ENCODE measurements around the gene TRIM9. TPM values are rescaled to one million over a fixed set of nuclear protein-coding genes. Genes with fewer than 3 reads are reported as not detected.

Gene TRIM9
- total RNA-seq, 1 donor from 2014 or later: 1.0 TPM

GRCh38 chr14:51119411-51120051 lies 24.6 kb upstream of the TRIM9 start:
- Histone ChIP-seq H3K4me1 (ENCODE audit: control insufficient read depth in 3 of 3, insufficient read depth in 3 of 3, low read length in 3 of 3) (no peaks in the 10 kb centered on the region), H3K27me3 (ENCODE audit: control insufficient read depth in 3 of 3, insufficient read depth in 3 of 3, low read length in 3 of 3) (no peaks in the 10 kb centered on the region), H3K36me3 (ENCODE audit: control insufficient read depth in 3 of 3, insufficient read depth in 3 of 3, low read length in 3 of 3) (no peaks in the 10 kb centered on the region), H3K9me3 (ENCODE audit: control insufficient read depth in 3 of 3, low read length in 3 of 3) (no peaks in the 10 kb centered on the region), H3K27ac (ENCODE audit: low read depth, low read length) (no peak overlapping the region), H3K4me3 (ENCODE audit: low read length in 3 of 3) (no peak overlapping the region), H3K9ac (ENCODE audit: low read depth in 1 of 3, low read length in 3 of 3) (no peak overlapping the region)

GRCh38 chr14:51118993-51119392 lies 24.1 kb upstream of the TRIM9 start:
- Histone ChIP-seq H3K27me3 (ENCODE audit: control insufficient read depth in 3 of 3, insufficient read depth in 3 of 3, low read length in 3 of 3) (no peaks in the 10 kb centered on the region), H3K4me3 (ENCODE audit: low read length in 3 of 3) (no peak overlapping the region), H3K9ac (ENCODE audit: low read depth in 1 of 3, low read length in 3 of 3) (no peak overlapping the region), H3K4me1 (ENCODE audit: control insufficient read depth in 3 of 3, insufficient read depth in 3 of 3, low read length in 3 of 3) (no peaks in the 10 kb centered on the region), H3K9me3 (ENCODE audit: control insufficient read depth in 3 of 3, low read length in 3 of 3) (no peaks in the 10 kb centered on the region), H3K36me3 (ENCODE audit: control insufficient read depth in 3 of 3, insufficient read depth in 3 of 3, low read length in 3 of 3) (no peaks in the 10 kb centered on the region), H3K27ac (ENCODE audit: low read depth, low read length) (no peak overlapping the region)

GRCh38 chr14:51117593-51117992 lies 22.7 kb upstream of the TRIM9 start:
- H3K9ac ChIP-seq (ENCODE audit: low read depth in 1 of 3, low read length in 3 of 3): no peak overlapping the region
- no peaks in the 10 kb centered on the region for H3K27me3 ChIP-seq (ENCODE audit: control insufficient read depth in 3 of 3, insufficient read depth in 3 of 3, low read length in 3 of 3)
- H3K36me3 ChIP-seq (ENCODE audit: control insufficient read depth in 3 of 3, insufficient read depth in 3 of 3, low read length in 3 of 3): no peaks in the 10 kb centered on the region
- H3K4me1 ChIP-seq (ENCODE audit: control insufficient read depth in 3 of 3, insufficient read depth in 3 of 3, low read length in 3 of 3): no peaks in the 10 kb centered on the region
- no peak overlapping the region for H3K4me3 ChIP-seq (ENCODE audit: low read length in 3 of 3)
- no peaks in the 10 kb centered on the region for H3K9me3 ChIP-seq (ENCODE audit: control insufficient read depth in 3 of 3, low read length in 3 of 3)
- no peak overlapping the region for H3K27ac ChIP-seq (ENCODE audit: low read depth, low read length)

- H3K4me1 ChIP-seq (ENCODE audit: control insufficient read depth in 3 of 3, insufficient read depth in 3 of 3, low read length in 3 of 3): no peaks in the 10 kb centered on the region
- H3K9me3 ChIP-seq (ENCODE audit: control insufficient read depth in 3 of 3, low read length in 3 of 3): no peaks in the 10 kb centered on the region
- H3K36me3 ChIP-seq (ENCODE audit: control insufficient read depth in 3 of 3, insufficient read depth in 3 of 3, low read length in 3 of 3): no peaks in the 10 kb centered on the region
- no peak overlapping the region for H3K9ac ChIP-seq (ENCODE audit: low read depth in 1 of 3, low read length in 3 of 3)
- H3K27me3 ChIP-seq (ENCODE audit: control insufficient read depth in 3 of 3, insufficient read depth in 3 of 3, low read length in 3 of 3): no peaks in the 10 kb centered on the region
- H3K4me3 ChIP-seq (ENCODE audit: low read length in 3 of 3): no peak overlapping the region
- no peak overlapping the region for H3K27ac ChIP-seq (ENCODE audit: low read depth, low read length)
Measured at GRCh38 chr14:51116682-51117081, 21.8 kb upstream of the TRIM9 start.

GRCh38 chr14:51109651-51110050 lies 14.7 kb upstream of the TRIM9 start:
- no peak overlapping the region for H3K4me3 ChIP-seq (ENCODE audit: low read length in 3 of 3)
- no peak overlapping the region for H3K9ac ChIP-seq (ENCODE audit: low read depth in 1 of 3, low read length in 3 of 3)
- no peaks in the 10 kb centered on the region for H3K9me3 ChIP-seq (ENCODE audit: control insufficient read depth in 3 of 3, low read length in 3 of 3)
- no peaks in the 10 kb centered on the region for H3K27me3 ChIP-seq (ENCODE audit: control insufficient read depth in 3 of 3, insufficient read depth in 3 of 3, low read length in 3 of 3)
- no peaks in the 10 kb centered on the region for H3K4me1 ChIP-seq (ENCODE audit: control insufficient read depth in 3 of 3, insufficient read depth in 3 of 3, low read length in 3 of 3)
- no peaks in the 10 kb centered on the region for H3K36me3 ChIP-seq (ENCODE audit: control insufficient read depth in 3 of 3, insufficient read depth in 3 of 3, low read length in 3 of 3)
- H3K27ac ChIP-seq (ENCODE audit: low read depth, low read length): no peak overlapping the region

GRCh38 chr14:51107801-51108200 lies 12.9 kb upstream of the TRIM9 start:
- Histone ChIP-seq H3K4me1 (ENCODE audit: control insufficient read depth in 3 of 3, insufficient read depth in 3 of 3, low read length in 3 of 3) (no peaks in the 10 kb centered on the region), H3K9me3 (ENCODE audit: control insufficient read depth in 3 of 3, low read length in 3 of 3) (no peaks in the 10 kb centered on the region), H3K27me3 (ENCODE audit: control insufficient read depth in 3 of 3, insufficient read depth in 3 of 3, low read length in 3 of 3) (no peaks in the 10 kb centered on the region), H3K4me3 (ENCODE audit: low read length in 3 of 3) (no peak overlapping the region), H3K36me3 (ENCODE audit: control insufficient read depth in 3 of 3, insufficient read depth in 3 of 3, low read length in 3 of 3) (no peaks in the 10 kb centered on the region), H3K9ac (ENCODE audit: low read depth in 1 of 3, low read length in 3 of 3) (no peak overlapping the region), H3K27ac (ENCODE audit: low read depth, low read length) (no peak overlapping the region)

- Histone ChIP-seq H3K9me3 (ENCODE audit: control insufficient read depth in 3 of 3, low read length in 3 of 3) (no peaks in the 10 kb centered on the region), H3K27me3 (ENCODE audit: control insufficient read depth in 3 of 3, insufficient read depth in 3 of 3, low read length in 3 of 3) (no peaks in the 10 kb centered on the region), H3K36me3 (ENCODE audit: control insufficient read depth in 3 of 3, insufficient read depth in 3 of 3, low read length in 3 of 3) (no peaks in the 10 kb centered on the region), H3K4me3 (ENCODE audit: low read length in 3 of 3) (no peak overlapping the region), H3K4me1 (ENCODE audit: control insufficient read depth in 3 of 3, insufficient read depth in 3 of 3, low read length in 3 of 3) (no peaks in the 10 kb centered on the region), H3K9ac (ENCODE audit: low read depth in 1 of 3, low read length in 3 of 3) (no peak overlapping the region), H3K27ac (ENCODE audit: low read depth, low read length) (no peak overlapping the region)
Measured at GRCh38 chr14:51104467-51104866, 9.6 kb upstream of the TRIM9 start.

- no peak overlapping the region for H3K9ac ChIP-seq (ENCODE audit: low read depth in 1 of 3, low read length in 3 of 3)
- H3K36me3 ChIP-seq (ENCODE audit: control insufficient read depth in 3 of 3, insufficient read depth in 3 of 3, low read length in 3 of 3): no peaks in the 10 kb centered on the region
- no peak overlapping the region for H3K27ac ChIP-seq (ENCODE audit: low read depth, low read length)
- H3K9me3 ChIP-seq (ENCODE audit: control insufficient read depth in 3 of 3, low read length in 3 of 3): no peaks in the 10 kb centered on the region
- H3K4me3 ChIP-seq (ENCODE audit: low read length in 3 of 3): no peak overlapping the region
- H3K4me1 ChIP-seq (ENCODE audit: control insufficient read depth in 3 of 3, insufficient read depth in 3 of 3, low read length in 3 of 3): peaks cover 22 to 26% (median 23%) of the 10 kb centered on the region in 3 donors
- peaks cover 19 to 22% (median 21%) of the 10 kb centered on the region in 3 donors for H3K27me3 ChIP-seq (ENCODE audit: control insufficient read depth in 3 of 3, insufficient read depth in 3 of 3, low read length in 3 of 3)
Measured at GRCh38 chr14:51097287-51097686, 2.4 kb upstream of the TRIM9 start.

- no peak overlapping the region for H3K9ac ChIP-seq (ENCODE audit: low read depth in 1 of 3, low read length in 3 of 3)
- H3K27ac ChIP-seq (ENCODE audit: low read depth, low read length): no peak overlapping the region
- no peaks in the 10 kb centered on the region for H3K36me3 ChIP-seq (ENCODE audit: control insufficient read depth in 3 of 3, insufficient read depth in 3 of 3, low read length in 3 of 3)
- no peaks in the 10 kb centered on the region for H3K9me3 ChIP-seq (ENCODE audit: control insufficient read depth in 3 of 3, low read length in 3 of 3)
- peaks cover 22 to 26% (median 23%) of the 10 kb centered on the region in 3 donors for H3K4me1 ChIP-seq (ENCODE audit: control insufficient read depth in 3 of 3, insufficient read depth in 3 of 3, low read length in 3 of 3)
- peaks cover 19 to 22% (median 21%) of the 10 kb centered on the region in 3 donors for H3K27me3 ChIP-seq (ENCODE audit: control insufficient read depth in 3 of 3, insufficient read depth in 3 of 3, low read length in 3 of 3)
- no peak overlapping the region for H3K4me3 ChIP-seq (ENCODE audit: low read length in 3 of 3)
Measured at GRCh38 chr14:51096870-51097269, 2.0 kb upstream of the TRIM9 start.

GRCh38 chr14:51095854-51096823 lies 1.2 kb upstream of the TRIM9 start:
- H3K27ac ChIP-seq (ENCODE audit: low read depth, low read length): peak overlapping the region; percentile 23
- H3K9me3 ChIP-seq (ENCODE audit: control insufficient read depth in 3 of 3, low read length in 3 of 3): no peaks in the 10 kb centered on the region
- peak overlapping the region; percentile 74 to 75 (median 75) for H3K4me3 ChIP-seq (ENCODE audit: low read length in 3 of 3)
- H3K36me3 ChIP-seq (ENCODE audit: control insufficient read depth in 3 of 3, insufficient read depth in 3 of 3, low read length in 3 of 3): no peaks in the 10 kb centered on the region
- H3K9ac ChIP-seq (ENCODE audit: low read depth in 1 of 3, low read length in 3 of 3): peak overlapping the region; percentile 61 to 76 (median 69)
- peaks cover 22 to 26% (median 23%) of the 10 kb centered on the region in 3 donors for H3K4me1 ChIP-seq (ENCODE audit: control insufficient read depth in 3 of 3, insufficient read depth in 3 of 3, low read length in 3 of 3)
- H3K27me3 ChIP-seq (ENCODE audit: control insufficient read depth in 3 of 3, insufficient read depth in 3 of 3, low read length in 3 of 3): peaks cover 19 to 22% (median 21%) of the 10 kb centered on the region in 3 donors
